GM10266 (cell line): ENCODE data around the gene SEC11A.
"Not testable (repeated sequence)": the region's sequence is repeated elsewhere in the genome, so short reads cannot be mapped to it uniquely, and the experiment has no call there.

Source experiments
- DNase-seq: peaks from one replicate; pipeline ENCODE4 v3.0.0; 2012; ENCODE audit errors: extremely low spot score
- TF ChIP-seq, protein P1 (sequence below): IDR thresholded peaks from 2 replicates; pipeline ENCODE4 v1.5.1; 2012; ENCODE audit warnings: mild to moderate bottlenecking, low read depth; ENCODE audit not compliant: control insufficient read depth, insufficient read depth; ENCODE audit errors: missing control alignments

The SEC11A gene

DNA sequence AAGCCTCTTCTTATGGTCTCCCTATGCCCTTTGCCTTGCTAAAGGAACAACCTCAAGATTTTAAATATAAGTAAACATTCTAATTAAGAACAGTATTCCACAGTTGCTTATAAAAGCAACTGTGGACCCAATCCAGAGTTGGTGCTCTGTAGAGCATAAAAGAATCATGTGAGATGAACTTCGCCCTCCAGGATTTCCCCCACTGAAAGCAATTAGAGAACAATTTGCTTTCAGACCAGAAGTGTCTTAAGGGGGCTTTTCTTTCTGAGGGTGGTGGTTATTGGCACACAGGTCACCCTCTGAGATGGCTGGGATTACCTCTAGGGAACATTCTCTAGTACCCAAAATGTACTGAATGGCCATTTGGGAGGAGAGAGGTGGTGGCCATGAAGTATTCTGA lies 43.1 kb upstream of the SEC11A start:
- TF ChIP-seq, protein P1, sequence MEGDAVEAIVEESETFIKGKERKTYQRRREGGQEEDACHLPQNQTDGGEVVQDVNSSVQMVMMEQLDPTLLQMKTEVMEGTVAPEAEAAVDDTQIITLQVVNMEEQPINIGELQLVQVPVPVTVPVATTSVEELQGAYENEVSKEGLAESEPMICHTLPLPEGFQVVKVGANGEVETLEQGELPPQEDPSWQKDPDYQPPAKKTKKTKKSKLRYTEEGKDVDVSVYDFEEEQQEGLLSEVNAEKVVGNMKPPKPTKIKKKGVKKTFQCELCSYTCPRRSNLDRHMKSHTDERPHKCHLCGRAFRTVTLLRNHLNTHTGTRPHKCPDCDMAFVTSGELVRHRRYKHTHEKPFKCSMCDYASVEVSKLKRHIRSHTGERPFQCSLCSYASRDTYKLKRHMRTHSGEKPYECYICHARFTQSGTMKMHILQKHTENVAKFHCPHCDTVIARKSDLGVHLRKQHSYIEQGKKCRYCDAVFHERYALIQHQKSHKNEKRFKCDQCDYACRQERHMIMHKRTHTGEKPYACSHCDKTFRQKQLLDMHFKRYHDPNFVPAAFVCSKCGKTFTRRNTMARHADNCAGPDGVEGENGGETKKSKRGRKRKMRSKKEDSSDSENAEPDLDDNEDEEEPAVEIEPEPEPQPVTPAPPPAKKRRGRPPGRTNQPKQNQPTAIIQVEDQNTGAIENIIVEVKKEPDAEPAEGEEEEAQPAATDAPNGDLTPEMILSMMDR: no peak
- DNase-seq: no peak

DNA sequence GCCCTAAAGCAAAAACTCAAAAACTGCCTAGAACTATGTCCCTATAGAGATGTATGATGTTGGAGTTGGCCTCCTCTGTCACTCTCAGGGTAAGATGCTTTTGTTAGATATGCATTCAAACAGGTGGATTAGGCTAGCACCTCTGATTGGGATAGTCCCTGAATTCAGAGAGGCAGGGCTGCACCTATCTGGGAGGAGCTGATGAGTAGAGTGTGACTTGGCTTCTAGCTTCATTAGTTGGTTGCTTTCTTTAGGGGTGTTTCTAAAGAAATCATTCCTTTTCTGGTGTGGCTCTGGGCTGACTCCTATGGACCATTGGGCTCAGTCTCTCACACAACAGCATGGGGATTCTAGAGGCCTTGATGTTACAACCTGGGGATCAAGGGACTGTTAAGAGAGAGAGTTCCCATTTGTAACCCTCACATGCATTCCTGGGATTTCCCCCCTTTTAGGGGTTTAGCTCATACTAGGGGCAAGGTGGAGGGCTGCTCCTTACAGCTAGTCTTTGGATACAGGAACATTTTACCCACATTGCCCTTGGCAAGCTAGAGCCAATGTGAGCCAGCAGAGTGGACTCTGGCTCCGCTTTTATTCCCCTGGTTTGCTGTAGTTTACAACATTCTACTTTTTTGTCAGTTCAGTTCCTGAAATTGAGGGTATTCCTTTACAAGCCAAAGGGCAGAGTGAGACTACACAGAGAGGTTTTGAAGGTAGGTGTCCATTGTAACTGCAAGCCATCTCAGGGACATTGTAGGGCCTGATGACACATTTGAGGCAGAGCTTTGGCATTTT lies 40.0 kb upstream of the SEC11A start:
- TF ChIP-seq, protein P1: no peak
- DNase-seq: no peak

DNA sequence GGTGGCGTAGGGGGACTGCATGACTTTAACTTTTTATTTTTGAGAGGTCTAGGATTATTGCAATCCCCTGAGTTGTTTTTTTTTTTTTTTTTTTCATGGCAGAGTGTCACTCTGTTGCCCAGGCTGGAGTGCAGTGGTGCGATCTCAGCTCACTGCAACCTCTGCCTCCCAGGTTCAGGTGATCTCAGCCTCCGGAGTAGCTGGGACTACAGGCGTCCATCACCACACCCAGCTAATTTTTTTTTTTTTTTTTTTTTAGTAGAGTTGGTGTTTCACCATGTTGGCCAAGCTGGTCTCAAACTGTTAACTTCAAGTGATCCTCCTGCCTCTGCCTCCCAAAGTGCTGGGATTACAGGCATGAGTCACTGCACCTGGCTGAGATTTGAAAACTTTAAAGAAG lies 39.0 kb upstream of the SEC11A start:
- not testable (repeated sequence) for DNase-seq

DNA sequence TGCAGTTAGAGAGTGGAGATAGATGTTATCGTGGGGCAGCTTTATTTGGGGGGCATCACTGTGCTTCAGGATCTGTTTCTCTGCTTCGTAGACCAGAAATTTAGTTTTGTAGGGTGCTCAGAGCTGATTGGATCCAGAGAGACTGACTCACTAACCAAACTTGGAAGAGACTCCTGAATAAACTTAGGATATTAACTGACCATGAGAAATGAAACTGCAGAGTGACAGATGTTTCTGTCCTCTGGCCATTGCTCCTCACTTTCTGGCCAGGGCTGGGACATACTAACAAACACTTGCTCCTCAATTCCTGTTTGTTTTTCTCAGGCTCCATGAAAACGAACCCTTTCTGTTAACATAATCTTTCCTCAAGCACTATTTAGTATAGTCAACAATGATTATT lies 36.8 kb upstream of the SEC11A start:
- TF ChIP-seq, protein P1: no peak
- DNase-seq: no peak

DNA sequence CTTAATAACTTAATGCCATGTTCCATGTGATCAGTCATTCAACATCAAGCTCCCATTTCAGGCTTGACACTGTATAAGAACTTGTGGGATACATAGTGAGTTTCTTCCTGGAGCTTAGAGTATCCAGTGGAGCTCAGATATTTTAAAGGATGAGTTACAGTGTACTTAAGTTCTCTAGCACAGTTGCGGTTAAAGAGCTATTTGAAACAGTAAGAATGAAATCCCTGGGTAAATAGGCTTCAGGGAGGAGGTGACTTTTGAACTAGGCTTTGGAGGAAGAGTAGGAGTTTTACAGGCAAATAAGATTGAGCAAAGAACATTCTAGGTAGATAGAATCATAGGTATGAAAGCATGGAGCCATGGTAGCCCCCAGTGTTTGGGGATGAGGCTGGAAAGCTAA lies 36.3 kb upstream of the SEC11A start:
- DNase-seq: no peak

DNA sequence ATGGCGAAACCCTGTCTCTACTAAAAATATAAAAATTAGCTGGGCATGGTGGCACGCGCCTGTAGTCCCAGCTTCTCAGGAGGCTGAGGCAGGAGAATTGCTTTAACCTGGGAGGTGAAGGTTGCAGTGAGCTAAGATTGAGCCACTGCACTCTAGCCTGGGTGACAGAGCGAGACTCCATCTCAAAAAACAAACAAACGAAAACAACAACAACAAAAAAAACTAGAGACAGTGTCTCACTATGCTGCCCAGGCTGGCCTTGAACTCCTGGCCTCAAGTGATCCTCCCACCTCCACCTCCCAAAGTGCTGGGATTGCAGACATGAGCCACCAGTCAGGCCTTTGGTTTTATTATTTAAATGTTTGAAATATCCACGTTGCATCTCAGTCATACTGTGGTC lies 35.8 kb upstream of the SEC11A start:
- not testable (repeated sequence) for DNase-seq

More for the DNA sequence above, 36.3 kb upstream of the SEC11A start:
- TF ChIP-seq, protein P1: no peak

DNA sequence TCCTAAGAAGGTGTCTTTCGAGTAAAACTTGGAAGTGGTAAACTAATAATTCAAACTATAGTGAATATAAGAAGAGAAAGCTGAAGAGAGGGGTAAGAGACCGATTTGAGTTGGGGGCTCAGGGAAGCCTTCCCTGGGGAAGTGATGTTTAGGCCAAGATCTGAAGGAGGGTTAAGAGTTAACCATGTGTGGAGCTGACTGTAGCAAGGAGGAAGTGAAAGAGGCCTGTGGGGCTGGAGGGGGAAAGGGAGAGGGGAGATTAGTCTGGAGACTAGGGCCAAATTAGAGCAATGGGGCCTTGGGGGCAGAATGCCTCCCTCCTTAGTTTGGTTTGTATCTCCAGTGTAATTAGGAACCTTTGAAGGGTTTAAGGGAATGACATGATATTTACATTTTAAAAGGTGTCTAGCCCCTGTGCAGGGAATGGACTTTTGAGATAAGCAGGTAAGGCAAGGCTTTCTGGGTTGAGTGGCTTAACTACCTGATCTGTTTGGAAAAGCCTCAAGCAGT lies 34.7 kb upstream of the SEC11A start:
- TF ChIP-seq, protein P1: no peak
- DNase-seq: peak; percentile 59

DNA sequence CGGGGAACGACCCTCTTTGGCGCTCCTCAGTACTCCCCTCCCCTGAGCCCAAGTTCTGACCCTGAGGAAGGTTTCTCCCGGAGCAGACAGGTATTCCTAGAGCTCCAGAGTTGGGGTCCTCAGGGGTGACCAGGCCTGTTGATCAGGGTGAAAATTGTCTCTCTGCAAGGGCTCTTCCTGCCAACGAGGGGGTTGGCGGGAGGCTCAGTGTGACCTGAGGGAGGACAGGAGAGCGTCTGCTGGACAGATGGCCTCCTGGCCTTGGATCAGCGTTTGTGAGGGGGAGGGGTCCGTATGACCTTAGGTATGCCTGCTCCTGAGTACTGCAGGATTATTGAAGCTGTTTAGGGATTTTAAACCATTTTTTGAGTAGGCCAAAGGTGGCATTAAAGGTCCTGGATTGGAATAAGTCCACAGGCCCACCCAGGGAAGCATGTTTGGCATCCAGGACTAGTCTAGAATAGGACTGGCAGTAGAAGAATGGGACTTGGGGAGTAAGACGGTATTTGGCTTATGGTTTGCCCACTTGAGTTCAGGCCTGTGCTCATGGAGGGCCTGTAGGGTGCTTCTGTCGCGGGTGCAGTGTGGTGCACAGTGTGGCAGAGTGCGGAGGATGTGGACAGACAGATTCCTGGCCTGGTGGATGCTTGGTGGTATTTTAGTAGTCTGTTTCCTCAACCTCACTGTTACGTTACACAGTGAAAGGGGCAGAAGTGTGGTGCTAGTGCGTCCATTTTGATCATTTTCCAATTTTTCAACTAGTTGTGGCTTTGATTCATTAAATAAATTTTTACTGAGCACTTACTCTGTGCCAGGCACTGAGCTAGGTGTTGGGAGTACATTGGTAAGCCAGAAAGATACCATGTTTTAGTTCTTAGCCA lies 33.4 kb upstream of the SEC11A start:
- TF ChIP-seq, protein P1: no peak
- peak; percentile 35 for DNase-seq
